IMR-90 (cell line): Measurements from ENCODE around the gene TMEM221. TPM values are rescaled to one million over a fixed set of nuclear protein-coding genes. Genes with fewer than 3 reads are reported as not detected.

Source experiments
- ATAC-seq: fragments of 200-7000 bp; cut with Tn5 transposase; 2 replicates; pipeline ENCODE4 v1.9.1; 2020; ENCODE audit warnings: low read depth, mild to moderate bottlenecking, moderate library complexity
- BruUV-seq: library from RNA; stranded (reverse); fragments of 400-500 nt; replicated peaks from 2 replicates; lab custom pipeline; 2021; lab: Mats Ljungman, UMichigan
- CTCF ChIA-PET: fragments of 300-600 bp; formaldehyde crosslinking; extraction: SDS; loops from one replicate; lab custom pipeline; 2021; ENCODE audit warnings: antibody characterized with exemption; lab: Yijun Ruan, JAX
- POLR2A ChIA-PET: fragments of 300-600 bp; sonication (Branson Sonifier 250); formaldehyde crosslinking; loops from one replicate; lab custom pipeline; 2022; ENCODE audit warnings: antibody characterized with exemption; ENCODE audit not compliant: unreplicated experiment; lab: Charles Lee
- DNase-seq: peaks from one replicate; pipeline ENCODE4 v3.0.0; 2013
- H2AFZ ChIP-seq: replicated peaks from 2 replicates; pipeline ENCODE3; 2013; ENCODE audit warnings: low read length, mild to moderate bottlenecking; ENCODE audit not compliant: poor library complexity
- H2AK5ac ChIP-seq: 2 replicates; pipeline ENCODE4 v1.6.1; 2013; ENCODE audit warnings: low read depth, low read length, inconsistent platforms
- H2AK9ac ChIP-seq: replicated peaks from 2 replicates; pipeline ENCODE3; 2013; ENCODE audit warnings: mild to moderate bottlenecking, low read depth, low read length, moderate library complexity; ENCODE audit not compliant: poor library complexity
- H2BK120ac ChIP-seq: 2 replicates; pipeline ENCODE4 v1.6.1; 2013; ENCODE audit warnings: low read depth, low read length, inconsistent platforms
- H2BK15ac ChIP-seq: 3 replicates; pipeline ENCODE4 v1.6.1; 2013; ENCODE audit warnings: low read depth, low read length, inconsistent platforms
- H2BK20ac ChIP-seq: 2 replicates; pipeline ENCODE4 v1.6.1; 2013; ENCODE audit warnings: low read depth, mild to moderate bottlenecking, inconsistent platforms, low read length, moderate library complexity
- H2BK5ac ChIP-seq: 2 replicates; pipeline ENCODE4 v1.6.1; 2013; ENCODE audit warnings: mild to moderate bottlenecking, low read depth, low read length, inconsistent platforms; ENCODE audit not compliant: poor library complexity, severe bottlenecking
- H3K14ac ChIP-seq: replicated peaks from 2 replicates; pipeline ENCODE4 v1.6.1; 2013; ENCODE audit warnings: low read depth, low read length, inconsistent platforms
- H3K18ac ChIP-seq: 2 replicates; pipeline ENCODE4 v1.6.1; 2013; ENCODE audit warnings: low read depth, low read length, control low read depth
- H3K23ac ChIP-seq: 2 replicates; pipeline ENCODE4 v1.6.1; 2013; ENCODE audit warnings: low read depth, low read length, inconsistent platforms
- H3K27ac ChIP-seq: 2 replicates; pipeline ENCODE4 v1.5.1; 2013; ENCODE audit warnings: mild to moderate bottlenecking, control low read depth, low read length; ENCODE audit not compliant: insufficient read depth
- H3K27me3 ChIP-seq: 2 replicates; pipeline ENCODE4 v1.6.1; 2013; ENCODE audit warnings: low read length; ENCODE audit not compliant: control insufficient read depth, insufficient read depth
- H3K36me3 ChIP-seq: 2 replicates; pipeline ENCODE4 v1.6.1; 2013; ENCODE audit warnings: low read length, mixed read lengths; ENCODE audit not compliant: control insufficient read depth, insufficient read depth
- H3K4ac ChIP-seq: 2 replicates; pipeline ENCODE4 v1.6.1; 2013; ENCODE audit warnings: low read depth, low read length, inconsistent platforms
- H3K4me1 ChIP-seq: 2 replicates; pipeline ENCODE4 v1.6.1; 2013; ENCODE audit warnings: low read length, mixed read lengths; ENCODE audit not compliant: control insufficient read depth, insufficient read depth
- H3K4me2 ChIP-seq: 2 replicates; pipeline ENCODE4 v1.6.1; 2013; ENCODE audit warnings: low read depth, mild to moderate bottlenecking, control low read depth, low read length, moderate library complexity
- H3K4me3 ChIP-seq: 2 replicates; pipeline ENCODE4 v1.5.1; 2013; ENCODE audit warnings: low read depth, mild to moderate bottlenecking, control low read depth, low read length, moderate library complexity; ENCODE audit not compliant: insufficient read depth
- H3K56ac ChIP-seq: 2 replicates; pipeline ENCODE4 v1.6.1; 2013; ENCODE audit warnings: low read length, inconsistent platforms; ENCODE audit not compliant: insufficient read depth; ENCODE audit errors: extremely low read depth
- H3K79me1 ChIP-seq, 2 experiments: 2 replicates each; pipeline ENCODE4 v1.6.1; 2013; ENCODE audit warnings: low read length in 2 of 2, inconsistent platforms in 1 of 2, low read depth in 1 of 2
- H3K9ac ChIP-seq: 2 replicates; pipeline ENCODE4 v1.6.1; 2013; ENCODE audit warnings: low read depth, low read length, control low read depth
- H3K9me1 ChIP-seq: 2 replicates; pipeline ENCODE4 v1.6.1; 2013; ENCODE audit warnings: low read length, inconsistent platforms; ENCODE audit not compliant: insufficient read depth
- H3K9me3 ChIP-seq: 2 replicates; pipeline ENCODE4 v1.6.1; 2013; ENCODE audit warnings: low read length; ENCODE audit not compliant: control insufficient read depth, insufficient read depth
- H4K20me1 ChIP-seq: 2 replicates; pipeline ENCODE4 v1.6.1; 2013; ENCODE audit warnings: low read length, inconsistent platforms; ENCODE audit not compliant: insufficient read depth
- H4K5ac ChIP-seq: 2 replicates; pipeline ENCODE4 v1.6.1; 2013; ENCODE audit warnings: mild to moderate bottlenecking, low read depth, low read length, control low read depth
- H4K8ac ChIP-seq, 2 experiments: 2 replicates each; pipeline ENCODE4 v1.6.1; 2013; ENCODE audit warnings: low read depth in 2 of 2, low read length in 2 of 2, control low read depth in 1 of 2, inconsistent platforms in 1 of 2
- H4K91ac ChIP-seq: 2 replicates; pipeline ENCODE4 v1.6.1; 2013; ENCODE audit warnings: low read depth, low read length, inconsistent platforms; ENCODE audit not compliant: insufficient read depth
- BHLHE40 ChIP-seq: fragments of 150-350 bp; IDR thresholded peaks from 2 replicates; pipeline ENCODE4 v1.6.1; 2016; ENCODE audit warnings: mild to moderate bottlenecking, low read depth, low read length
- SMC3 ChIP-seq: fragments of 150-350 bp; IDR thresholded peaks from 2 replicates; pipeline ENCODE4 v1.6.1; 2016; ENCODE audit warnings: low read depth, mild to moderate bottlenecking, antibody characterized with exemption, low read length, moderate library complexity
- WGBS, 2 experiments: methylation state at CpG; one replicate each; pipeline versions ENCODE4 v1.1.5 to v1.1.7; 2013; ENCODE audit warnings: missing lambda C conversion rate in 2 of 2; ENCODE audit not compliant: insufficient read length in 1 of 2; ENCODE audit errors: extremely low coverage in 2 of 2; 5-methylcytosine and 5-hydroxymethylcytosine counted together
- dilution Hi-C: fragments of 300-500 bp; cut with HindIII; formaldehyde crosslinking; loops from one replicate; pipeline ENCODE4 v1.14.3; 2018; ENCODE audit warnings: low sequenced_read_pairs; ENCODE audit not compliant: unreplicated experiment
- in situ Hi-C: fragments of 300-500 bp; cut with MboI; formaldehyde crosslinking; loops from 3 replicates; pipeline ENCODE4 v1.14.3; 2019; ENCODE audit warnings: low sequenced_read_pairs, inconsistent platforms, mixed read lengths
- intact Hi-C: fragments of 100-400 bp; cut with micrococcal nuclease; formaldehyde crosslinking; loops from 2 replicates; pipeline ENCODE4 v1.10.0; 2022
- polyA plus RNA-seq, 3 experiments: library from polyadenylated mRNA; depleted of rRNA; stranded (reverse); fragments of >200 nt; gene quantifications; 2 replicates each; pipeline ENCODE4 v1.2.3, GENCODE V29; 2012; ENCODE audit warnings: low replicate concordance in 1 of 3
- total RNA-seq: library from RNA; depleted of rRNA; stranded (reverse); fragments of >200 nt; gene quantifications from 2 replicates; pipeline ENCODE4 v1.2.3, GENCODE V29; 2012

Gene TMEM221
- total and polyA plus RNA-seq, 2 of the 4 experiments (the other 2 are of a cell fraction) = 0.12 TPM; not detected in 1

- Histone ChIP-seq H3K79me1 (peaks cover 4 to 28% of the 10 kb centered on the region in 2 experiments; a peak in 3 of 4 replicates), H3K4me3 (no peak overlapping the region; the same call in 1 of the 2 replicates), H3K18ac (no peak overlapping the region), H3K9ac (peak overlapping the region; percentile 15; the same call in 1 of the 2 replicates), H4K91ac (no peak overlapping the region; the same call in 1 of the 2 replicates), H2BK20ac (no peak overlapping the region), H2BK5ac (no peak overlapping the region), H3K23ac (no peak overlapping the region), H2AK5ac (0 out of 2 replicates have a peak overlapping the region, but pooled peaks have one; percentile 13), H3K27ac (no peak overlapping the region), H2BK15ac (no peak overlapping the region; the same call in 2 of the 3 replicates), H2BK120ac (no peak overlapping the region; the same call in 1 of the 2 replicates), H3K56ac (no peak overlapping the region), H3K36me3 (no peaks in the 10 kb centered on the region), H2AK9ac (peak overlapping the region; percentile 86), H3K9me1 (no peaks in the 10 kb centered on the region), H3K4ac (peak overlapping the region; percentile 34), H4K5ac (peak overlapping the region; percentile 6), H4K8ac (peak overlapping the region; percentile 53 to 60; a peak in 3 of 4 replicates), H3K14ac (no peak overlapping the region), H4K20me1 (peaks cover 6% of the 10 kb centered on the region; the same call in 1 of the 2 replicates), H3K9me3 (no peaks in the 10 kb centered on the region), H2AFZ (peak overlapping the region; percentile 94), H3K4me2 (peak overlapping the region; percentile 81), H3K27me3 (peaks cover 3% of the 10 kb centered on the region; the same call in 1 of the 2 replicates), H3K4me1 (peaks cover 10% of the 10 kb centered on the region)
- ATAC-seq (no peak), DNase-seq (no peak)
- TF ChIP-seq SMC3 = no peak
- TF ChIP-seq BHLHE40 = no peak
- in situ Hi-C loops (no loop called here), dilution Hi-C loops (no loop called here), intact Hi-C loops (no loop called here)
- 51% methylated on average over 21 of the region's 25 CpGs; no CpG with 5 or more reads in 1 of the 2 experiments for WGBS, 2 experiments
- POLR2A ChIA-PET = no interaction called here
- no TSS peak for BruUV-seq
- CTCF ChIA-PET = no interaction called here
These were observed 20.0 kb upstream of the TMEM221 start for GRCh38 chr19:17468302-17469091.
